GM10248 (cell line): ENCODE measurements around the gene CRAMP1.

Experiments used
- CTCF ChIA-PET: fragments of 300-600 bp; sonication (Branson Sonifier 250); formaldehyde crosslinking; extraction: SDS; loops from one replicate; lab custom pipeline; 2021; ENCODE audit warnings: antibody characterized with exemption; lab: Yijun Ruan, JAX
- POLR2A ChIA-PET: fragments of 350-650 bp; sonication (Branson Sonifier 250); formaldehyde crosslinking; extraction: SDS; loops from one replicate; lab custom pipeline; 2020; ENCODE audit warnings: antibody characterized with exemption; lab: Yijun Ruan, JAX
- DNase-seq: peaks from one replicate; pipeline ENCODE4 v3.0.0; 2012; ENCODE audit errors: extremely low spot score
- CTCF ChIP-seq: IDR thresholded peaks from 2 replicates; pipeline ENCODE4 v1.5.1; 2012; ENCODE audit warnings: mild to moderate bottlenecking, low read depth; ENCODE audit errors: extremely low read depth, missing control alignments, control extremely low read depth

CRAMP1 gene

GRCh38 chr16:1610071-1610898, 1.9 kb upstream of the CRAMP1 start:
- peak; percentile 96 for DNase-seq
- CTCF ChIA-PET = no interaction called here
- no peak for TF ChIP-seq CTCF
- POLR2A ChIA-PET = no interaction called here

- POLR2A ChIA-PET = interaction anchor here (0.6 to 0.7 kb wide), 2 partner anchors 267 to 321 kb away, joined by 4 to 6 read pairs; no protein-coding TSS in a partner anchor
- DNase-seq = no peak
- TF ChIP-seq CTCF = no peak
- CTCF ChIA-PET = interaction anchor here (1.4 kb wide), 1 partner anchor 95 kb away, joined by 5 read pairs; the partner anchor contains the start of gene MAPK8IP3
These were observed 1.1 kb upstream of the CRAMP1 start for GRCh38 chr16:1610899-1611632.

GRCh38 chr16:1613211-1613622, 1.1 kb downstream of the CRAMP1 start:
- ChIA-PET POLR2A (no interaction called here), CTCF (no interaction called here)
- DNase-seq = no peak
- no peak for TF ChIP-seq CTCF

GRCh38 chr16:1613728-1614455, 1.7 kb downstream of the CRAMP1 start:
- POLR2A ChIA-PET = no interaction called here
- no peak for TF ChIP-seq CTCF
- CTCF ChIA-PET = no interaction called here
- no peak for DNase-seq

GRCh38 chr16:1614456-1615102, 2.4 kb downstream of the CRAMP1 start:
- DNase-seq = peak; percentile 53
- POLR2A ChIA-PET = no interaction called here
- no peak for TF ChIP-seq CTCF
- CTCF ChIA-PET = interaction anchor here (1.8 kb wide), 1 partner anchor 91 kb away, joined by 6 read pairs; the partner anchor contains the start of gene MAPK8IP3
